T-helper 2 cell treated with Interferon-gamma antibody and Interleukin-4, amounts not matched to agents 5 μg/mL and 100 μg/mL, for 36 hours (primary cell): Measurements from ENCODE around the gene KRT35.
"Not testable (repeated sequence)": the region's sequence is repeated elsewhere in the genome, so short reads cannot be mapped to it uniquely, and the experiment has no call there.

ENCODE experiments used
- DNase-seq: peaks from one replicate; pipeline ENCODE4 v3.0.0; 2021; ENCODE audit warnings: low spot score
- H3K27ac Mint-ChIP-seq: one replicate; pipeline ENCODE4 v1.8.0; 2021; ENCODE audit warnings: mild to moderate bottlenecking, mixed read lengths
- H3K27me3 Mint-ChIP-seq: one replicate; pipeline ENCODE4 v1.8.0; 2021; ENCODE audit warnings: low read depth, mixed read lengths
- H3K36me3 Mint-ChIP-seq: one replicate; pipeline ENCODE4 v1.8.0; 2021; ENCODE audit warnings: low read depth, mixed read lengths
- H3K4me1 Mint-ChIP-seq: one replicate; pipeline ENCODE4 v1.8.0; 2021; ENCODE audit warnings: low read depth, mixed read lengths
- H3K4me3 Mint-ChIP-seq: one replicate; pipeline ENCODE4 v1.8.0; 2022; ENCODE audit warnings: mild to moderate bottlenecking, moderate library complexity, mixed read lengths
- H3K9me3 Mint-ChIP-seq: one replicate; pipeline ENCODE4 v1.8.0; 2021; ENCODE audit warnings: mixed read lengths

The KRT35 gene

GRCh38 chr17:41442739-41443138 is 38.2 kb downstream of the KRT35 start:
- H3K9me3 Mint-ChIP-seq: no peaks in the 10 kb centered on the region
- H3K36me3 Mint-ChIP-seq: no peaks in the 10 kb centered on the region
- no peak overlapping the region for H3K4me3 Mint-ChIP-seq
- H3K4me1 Mint-ChIP-seq: no peaks in the 10 kb centered on the region
- peaks cover 13% of the 10 kb centered on the region for H3K27me3 Mint-ChIP-seq
- H3K27ac Mint-ChIP-seq: no peak overlapping the region
- DNase-seq: no peak

GRCh38 chr17:41440531-41441033 is 40.4 kb downstream of the KRT35 start, which contains the start of gene KRT38:
KRT38 (minus strand) TSS chr17:41440983; CDS start chr17:41440921, 62 bp downstream.
- H3K27me3 Mint-ChIP-seq: peaks cover 13% of the 10 kb centered on the region
- H3K4me3 Mint-ChIP-seq: no peak within 1 kb of the TSS
- H3K9me3 Mint-ChIP-seq: no peaks in the 10 kb centered on the region
- no peaks in the 10 kb centered on the region for H3K4me1 Mint-ChIP-seq
- no peak within 1 kb of the TSS for H3K27ac Mint-ChIP-seq
- DNase-seq: no peak
- H3K36me3 Mint-ChIP-seq: no peaks in the 10 kb centered on the region

GRCh38 chr17:41439375-41439774 is 41.6 kb downstream of the KRT35 start:
- Mint-ChIP-seq H3K4me1 (no peaks in the 10 kb centered on the region), H3K36me3 (no peaks in the 10 kb centered on the region), H3K9me3 (no peaks in the 10 kb centered on the region), H3K27me3 (peaks cover 11% of the 10 kb centered on the region), H3K27ac (no peak overlapping the region), H3K4me3 (no peak overlapping the region)
- DNase-seq: no peak

GRCh38 chr17:41437769-41438168 is 43.2 kb downstream of the KRT35 start:
- DNase-seq: no peak
- H3K4me3 Mint-ChIP-seq: no peak overlapping the region
- H3K36me3 Mint-ChIP-seq: no peaks in the 10 kb centered on the region
- H3K9me3 Mint-ChIP-seq: no peaks in the 10 kb centered on the region
- no peaks in the 10 kb centered on the region for H3K4me1 Mint-ChIP-seq
- no peak overlapping the region for H3K27ac Mint-ChIP-seq
- peaks cover 2% of the 10 kb centered on the region for H3K27me3 Mint-ChIP-seq

- no peak overlapping the region for H3K27ac Mint-ChIP-seq
- H3K27me3 Mint-ChIP-seq: no peaks in the 10 kb centered on the region
- no peak for DNase-seq
- H3K36me3 Mint-ChIP-seq: no peaks in the 10 kb centered on the region
- no peaks in the 10 kb centered on the region for H3K9me3 Mint-ChIP-seq
- no peak overlapping the region for H3K4me3 Mint-ChIP-seq
- H3K4me1 Mint-ChIP-seq: no peaks in the 10 kb centered on the region
Measured at GRCh38 chr17:41437254-41437653, 43.7 kb downstream of the KRT35 start.

GRCh38 chr17:41434415-41434814 is 46.5 kb downstream of the KRT35 start:
- no peaks in the 10 kb centered on the region for H3K4me1 Mint-ChIP-seq
- no peak for DNase-seq
- H3K9me3 Mint-ChIP-seq: no peaks in the 10 kb centered on the region
- no peak overlapping the region for H3K27ac Mint-ChIP-seq
- H3K4me3 Mint-ChIP-seq: no peak overlapping the region
- H3K36me3 Mint-ChIP-seq: no peaks in the 10 kb centered on the region
- peaks cover 2% of the 10 kb centered on the region for H3K27me3 Mint-ChIP-seq

- Mint-ChIP-seq H3K36me3 (no peaks in the 10 kb centered on the region), H3K4me3 (no peak overlapping the region), H3K27me3 (peaks cover 2% of the 10 kb centered on the region), H3K4me1 (no peaks in the 10 kb centered on the region), H3K9me3 (no peaks in the 10 kb centered on the region), H3K27ac (no peak overlapping the region)
- no peak for DNase-seq
Measured at GRCh38 chr17:41434005-41434404, 46.9 kb downstream of the KRT35 start.

GRCh38 chr17:41433586-41433985 is 47.4 kb downstream of the KRT35 start:
- DNase-seq: no peak
- Mint-ChIP-seq H3K27ac (no peak overlapping the region), H3K27me3 (peaks cover 2% of the 10 kb centered on the region), H3K4me3 (no peak overlapping the region), H3K36me3 (no peaks in the 10 kb centered on the region), H3K9me3 (no peaks in the 10 kb centered on the region), H3K4me1 (no peaks in the 10 kb centered on the region)

GRCh38 chr17:41430376-41430775 is 50.6 kb downstream of the KRT35 start:
- H3K4me1 Mint-ChIP-seq, H3K4me3 Mint-ChIP-seq, H3K27me3 Mint-ChIP-seq, H3K27ac Mint-ChIP-seq, H3K9me3 Mint-ChIP-seq, H3K36me3 Mint-ChIP-seq, DNase-seq: not testable (repeated sequence)

- DNase-seq: no peak
- Mint-ChIP-seq H3K4me3 (no peak overlapping the region), H3K9me3 (no peaks in the 10 kb centered on the region), H3K4me1 (no peaks in the 10 kb centered on the region), H3K27ac (no peak overlapping the region), H3K36me3 (no peaks in the 10 kb centered on the region), H3K27me3 (peaks cover 2% of the 10 kb centered on the region)
Measured at GRCh38 chr17:41429667-41430066, 51.3 kb downstream of the KRT35 start.

- no peaks in the 10 kb centered on the region for H3K4me1 Mint-ChIP-seq
- no peaks in the 10 kb centered on the region for H3K36me3 Mint-ChIP-seq
- no peak for DNase-seq
- H3K4me3 Mint-ChIP-seq: no peak overlapping the region
- H3K27me3 Mint-ChIP-seq: peaks cover 2% of the 10 kb centered on the region
- H3K27ac Mint-ChIP-seq: no peak overlapping the region
- H3K9me3 Mint-ChIP-seq: no peaks in the 10 kb centered on the region
Measured at GRCh38 chr17:41428591-41429291, 52.2 kb downstream of the KRT35 start.
